Dendritic cell treated with granulocyte-macrophage colony-stimulating factor and Interleukin-4, amounts not matched to agents 40 ng/mL and 50 ng/mL, for 4 days (primary cell): ENCODE results near the gene RIPOR2.

ENCODE experiments used
- H3K27ac Mint-ChIP-seq: one replicate; pipeline ENCODE4 v1.8.0; 2022; ENCODE audit warnings: mild to moderate bottlenecking, mixed read lengths
- H3K27me3 Mint-ChIP-seq: one replicate; pipeline ENCODE4 v1.8.0; 2022; ENCODE audit warnings: mild to moderate bottlenecking, mixed read lengths
- H3K36me3 Mint-ChIP-seq: one replicate; pipeline ENCODE4 v1.8.0; 2022; ENCODE audit warnings: low read depth, mixed read lengths
- H3K4me1 Mint-ChIP-seq: one replicate; pipeline ENCODE4 v1.8.0; 2022; ENCODE audit warnings: low read depth, mixed read lengths
- H3K4me3 Mint-ChIP-seq: one replicate; pipeline ENCODE4 v1.8.0; 2022; ENCODE audit warnings: mild to moderate bottlenecking, moderate library complexity, mixed read lengths
- H3K9me3 Mint-ChIP-seq: one replicate; pipeline ENCODE4 v1.8.0; 2022; ENCODE audit warnings: mixed read lengths
- intact Hi-C: fragments of 100-400 bp; cut with micrococcal nuclease; formaldehyde crosslinking; loops from one replicate; pipeline ENCODE4 v1.15.0; 2022

The RIPOR2 gene

GRCh38 chr6:24876499-24877465, 59.0 kb downstream of the RIPOR2 start:
- Mint-ChIP-seq H3K27ac (no peak overlapping the region), H3K9me3 (peaks cover 15% of the 10 kb centered on the region), H3K4me3 (no peak overlapping the region), H3K4me1 (peaks cover 9% of the 10 kb centered on the region), H3K27me3 (no peaks in the 10 kb centered on the region), H3K36me3 (peaks cover 13% of the 10 kb centered on the region)
- intact Hi-C loops, result no loop called here

- no peak overlapping the region for H3K4me3 Mint-ChIP-seq
These were observed 60.2 kb downstream of the RIPOR2 start for GRCh38 chr6:24875534-24875901.

GRCh38 chr6:24874776-24875533, 60.8 kb downstream of the RIPOR2 start:
- Mint-ChIP-seq H3K27me3 (no peaks in the 10 kb centered on the region), H3K4me3 (no peak overlapping the region), H3K36me3 (peaks cover 13% of the 10 kb centered on the region), H3K4me1 (peaks cover 9% of the 10 kb centered on the region), H3K27ac (no peak overlapping the region), H3K9me3 (peaks cover 15% of the 10 kb centered on the region)
- intact Hi-C loops, result no loop called here

More at GRCh38 chr6:24875534-24875901, 60.2 kb downstream of the RIPOR2 start:
- Mint-ChIP-seq H3K36me3 (peaks cover 13% of the 10 kb centered on the region), H3K9me3 (peaks cover 15% of the 10 kb centered on the region), H3K4me1 (peaks cover 9% of the 10 kb centered on the region), H3K27me3 (no peaks in the 10 kb centered on the region), H3K27ac (no peak overlapping the region)
- intact Hi-C loops, result no loop called here

- peaks cover 13% of the 10 kb centered on the region for H3K36me3 Mint-ChIP-seq
- peaks cover 9% of the 10 kb centered on the region for H3K4me1 Mint-ChIP-seq
- H3K27ac Mint-ChIP-seq, result no peak overlapping the region
- no peak overlapping the region for H3K4me3 Mint-ChIP-seq
- H3K27me3 Mint-ChIP-seq, result no peaks in the 10 kb centered on the region
- intact Hi-C loops, result no loop called here
- peaks cover 15% of the 10 kb centered on the region for H3K9me3 Mint-ChIP-seq
These were observed 61.6 kb downstream of the RIPOR2 start for GRCh38 chr6:24874128-24874527.

- Mint-ChIP-seq H3K27ac (no peak overlapping the region), H3K27me3 (no peaks in the 10 kb centered on the region), H3K4me1 (peaks cover 9% of the 10 kb centered on the region), H3K4me3 (no peak overlapping the region), H3K9me3 (peaks cover 10% of the 10 kb centered on the region), H3K36me3 (peaks cover 10% of the 10 kb centered on the region)
- intact Hi-C loops, result no loop called here
These were observed 63.0 kb downstream of the RIPOR2 start for GRCh38 chr6:24872779-24873178.

GRCh38 chr6:24868765-24869164, 67.0 kb downstream of the RIPOR2 start:
- H3K9me3 Mint-ChIP-seq, result no peaks in the 10 kb centered on the region
- no peak overlapping the region for H3K4me3 Mint-ChIP-seq
- intact Hi-C loops, result no loop called here
- H3K4me1 Mint-ChIP-seq, result no peaks in the 10 kb centered on the region
- H3K27me3 Mint-ChIP-seq, result no peaks in the 10 kb centered on the region
- no peaks in the 10 kb centered on the region for H3K36me3 Mint-ChIP-seq
- H3K27ac Mint-ChIP-seq, result no peak overlapping the region

GRCh38 chr6:24867104-24867703, 68.6 kb downstream of the RIPOR2 start:
- intact Hi-C loops, result no loop called here
- Mint-ChIP-seq H3K36me3 (no peaks in the 10 kb centered on the region), H3K9me3 (no peaks in the 10 kb centered on the region), H3K4me1 (no peaks in the 10 kb centered on the region), H3K27ac (no peak overlapping the region), H3K4me3 (no peak overlapping the region), H3K27me3 (no peaks in the 10 kb centered on the region)

- Mint-ChIP-seq H3K36me3 (no peaks in the 10 kb centered on the region), H3K27me3 (no peaks in the 10 kb centered on the region), H3K4me3 (no peak overlapping the region), H3K4me1 (peaks cover 2% of the 10 kb centered on the region), H3K27ac (no peak overlapping the region), H3K9me3 (no peaks in the 10 kb centered on the region)
- intact Hi-C loops, result no loop called here
These were observed 70.6 kb downstream of the RIPOR2 start for GRCh38 chr6:24865161-24865560.

- H3K4me3 Mint-ChIP-seq, result no peak overlapping the region
- no peaks in the 10 kb centered on the region for H3K9me3 Mint-ChIP-seq
- H3K27me3 Mint-ChIP-seq, result no peaks in the 10 kb centered on the region
- H3K4me1 Mint-ChIP-seq, result peaks cover 9% of the 10 kb centered on the region
- intact Hi-C loops, result no loop called here
- H3K36me3 Mint-ChIP-seq, result no peaks in the 10 kb centered on the region
- H3K27ac Mint-ChIP-seq, result no peak overlapping the region
These were observed 71.4 kb downstream of the RIPOR2 start for GRCh38 chr6:24864343-24864742.

GRCh38 chr6:24861934-24862333, 73.8 kb downstream of the RIPOR2 start:
- Mint-ChIP-seq H3K4me3 (no peak overlapping the region), H3K36me3 (no peaks in the 10 kb centered on the region), H3K27me3 (no peaks in the 10 kb centered on the region), H3K9me3 (no peaks in the 10 kb centered on the region), H3K4me1 (peaks cover 32% of the 10 kb centered on the region), H3K27ac (no peak overlapping the region)
- intact Hi-C loops, result no loop called here

- no peak overlapping the region for H3K27ac Mint-ChIP-seq
- intact Hi-C loops, result no loop called here
- H3K4me3 Mint-ChIP-seq, result no peak overlapping the region
These were observed 76.1 kb downstream of the RIPOR2 start for GRCh38 chr6:24859608-24860200.

GRCh38 chr6:24859132-24859531, 76.6 kb downstream of the RIPOR2 start:
- Mint-ChIP-seq H3K4me1 (peaks cover 32% of the 10 kb centered on the region), H3K9me3 (no peaks in the 10 kb centered on the region), H3K36me3 (no peaks in the 10 kb centered on the region), H3K27me3 (no peaks in the 10 kb centered on the region), H3K27ac (peak overlapping the region; percentile 86), H3K4me3 (no peak overlapping the region)
- intact Hi-C loops, result no loop called here

More at GRCh38 chr6:24859608-24860200, 76.1 kb downstream of the RIPOR2 start:
- Mint-ChIP-seq H3K4me1 (peaks cover 32% of the 10 kb centered on the region), H3K27me3 (no peaks in the 10 kb centered on the region), H3K36me3 (no peaks in the 10 kb centered on the region), H3K9me3 (no peaks in the 10 kb centered on the region)

GRCh38 chr6:24858177-24858653, 77.5 kb downstream of the RIPOR2 start:
- intact Hi-C loops, result loop anchor here (1.0 kb wide), 1 partner anchor 160 kb away; no protein-coding TSS in a partner anchor
- Mint-ChIP-seq H3K9me3 (no peaks in the 10 kb centered on the region), H3K36me3 (no peaks in the 10 kb centered on the region), H3K27ac (peak overlapping the region; percentile 86), H3K27me3 (no peaks in the 10 kb centered on the region), H3K4me3 (peak overlapping the region; percentile 39), H3K4me1 (peaks cover 32% of the 10 kb centered on the region)
